Gastrocnemius medialis (tissue), 4 donors: ENCODE measurements around the gene AUNIP. TPM values are rescaled to one million over a fixed set of nuclear protein-coding genes. Genes with fewer than 3 reads are reported as not detected.

Experiments used
- ATAC-seq, 2 donors: fragments of 150-250 bp; one replicate each; pipeline ENCODE4 v1.9.1; 2016
- DNase-seq, 2 donors: peaks; one replicate each; pipeline ENCODE4 v3.0.0-alpha.2; 2019
- H3K27ac ChIP-seq, 4 donors: fragments of 200-600 bp; sonication (generic); 1 replicate in 1 of 4; 2 replicates in 3 of 4; pipeline ENCODE4 v1.5.1; 2016 to 2018; ENCODE audit warnings: mild to moderate bottlenecking in 2 of 4, moderate library complexity in 1 of 4
- H3K27me3 ChIP-seq, 3 donors: fragments of 200-600 bp; sonication (generic) in 2 of 3; 1 replicate in 1 of 3; 2 replicates in 2 of 3; pipeline versions ENCODE4 v1.5.1 to v1.6.0; 2016 to 2019; ENCODE audit warnings: mild to moderate bottlenecking in 1 of 3, moderate library complexity in 1 of 3
- H3K36me3 ChIP-seq, 2 donors: fragments of 200-600 bp; sonication (generic) in 1 of 2; one replicate each; pipeline ENCODE4 v1.5.1; 2017 to 2018
- H3K4me1 ChIP-seq, 2 donors: fragments of 200-600 bp; sonication (generic) in 1 of 2; one replicate each; pipeline ENCODE4 v1.5.1; 2016 to 2017; ENCODE audit warnings: mild to moderate bottlenecking in 2 of 2
- H3K4me3 ChIP-seq, 4 donors: fragments of 200-600 bp; sonication (generic) in 3 of 4; 1 replicate in 1 of 4; 2 replicates in 3 of 4; pipeline ENCODE4 v1.5.1; 2016 to 2019; ENCODE audit warnings: mild to moderate bottlenecking in 2 of 4
- H3K9me3 ChIP-seq, 3 donors: fragments of 200-600 bp; sonication (generic) in 2 of 3; 1 replicate in 1 of 3; 2 replicates in 2 of 3; pipeline ENCODE4 v1.5.1; 2016 to 2019
- CTCF ChIP-seq, 5 experiments: fragments of 450-650 bp in 3 of 5; fragments of 200-600 bp in 2 of 5; sonication (generic) in 2 of 5; IDR thresholded peaks in 4 of 5; conservative IDR thresholded peaks in 1 of 5; 1 replicate in 4 of 5; 2 replicates in 1 of 5; pipeline ENCODE4 v1.5.1; 2016 to 2019; ENCODE audit warnings: antibody characterized with exemption in 5 of 5, mild to moderate bottlenecking in 3 of 5, moderate library complexity in 3 of 5
- POLR2A ChIP-seq, 2 donors: fragments of 450-650 bp; IDR thresholded peaks; one replicate each; pipeline ENCODE4 v1.6.1; 2017; ENCODE audit warnings: antibody characterized with exemption in 2 of 2, mild to moderate bottlenecking in 2 of 2, moderate library complexity in 2 of 2
- in situ Hi-C, 4 donors: fragments of 200-750 bp; cut with MboI; loops; one replicate each; pipeline versions ENCODE4 v1.15.0 to v1.8.0; 2017; ENCODE audit warnings: low sequenced_read_pairs in 4 of 4
- intact Hi-C: fragments of 100-400 bp; cut with DNase I; formaldehyde crosslinking; loops from one replicate; pipeline ENCODE4 v1.15.1; 2023; ENCODE audit warnings: low total_unique reads
- total RNA-seq, 4 donors: library from RNA; depleted of rRNA; stranded (reverse); fragments of >200 nt; gene quantifications; one replicate each; pipeline versions ENCODE4 v1.1.0 to v1.2.3, GENCODE V29; 2016

AUNIP gene
- total RNA-seq, 4 donors from 2014 or later, result not detected

- no peak for DNase-seq
- H3K9me3 ChIP-seq, result no peaks in the 10 kb centered on the region
- no peaks in the 10 kb centered on the region for H3K27me3 ChIP-seq
- no peak for ATAC-seq
- in situ Hi-C loops, result loop anchor here in 2 of 4 donors (25.0 kb wide), 2 partner anchors 259 to 284 kb away; partner anchors contain the start of genes C1orf232 (in 1 of the 2), FAM110D (in 1 of the 2), ZNF593 (in 1 of the 2) and ZNF593OS (in 1 of the 2)
- TF ChIP-seq CTCF (IDR thresholded peaks at IDR 0.05 in 4 of 5, conservative IDR thresholded peaks at IDR 0.05 in 1 of 5), result no peak
- no peak for TF ChIP-seq POLR2A (IDR thresholded peaks at IDR 0.05)
- H3K4me3 ChIP-seq, result no peak overlapping the region
- no peaks in the 10 kb centered on the region for H3K36me3 ChIP-seq
- intact Hi-C loops, result no loop called here
- H3K27ac ChIP-seq, result no peak overlapping the region
- H3K4me1 ChIP-seq, result peaks cover 4 to 6% of the 10 kb centered on the region in 2 donors
These were observed 19.4 kb upstream of the AUNIP start for GRCh38 chr1:25878690-25879089.

GRCh38 chr1:25877155-25877554, 17.9 kb upstream of the AUNIP start:
- intact Hi-C loops, result no loop called here
- no peaks in the 10 kb centered on the region for H3K27me3 ChIP-seq
- TF ChIP-seq CTCF (IDR thresholded peaks at IDR 0.05 in 4 of 5, conservative IDR thresholded peaks at IDR 0.05 in 1 of 5) (no peak), POLR2A (IDR thresholded peaks at IDR 0.05) (no peak)
- no peak overlapping the region for H3K27ac ChIP-seq
- DNase-seq (no peak), ATAC-seq (no peak)
- in situ Hi-C loops, result loop anchor here in 2 of 4 donors (25.0 kb wide), 2 partner anchors 260 to 285 kb away; partner anchors contain the start of genes C1orf232 (in 1 of the 2), FAM110D (in 1 of the 2), ZNF593 (in 1 of the 2) and ZNF593OS (in 1 of the 2)
- H3K36me3 ChIP-seq, result no peaks in the 10 kb centered on the region
- H3K9me3 ChIP-seq, result no peaks in the 10 kb centered on the region
- H3K4me3 ChIP-seq, result no peak overlapping the region
- H3K4me1 ChIP-seq, result peaks cover 4 to 6% of the 10 kb centered on the region in 2 donors

- H3K27ac ChIP-seq, result no peak overlapping the region
- no peak for DNase-seq
- no peaks in the 10 kb centered on the region for H3K9me3 ChIP-seq
- ATAC-seq, result no peak
- intact Hi-C loops (no loop called here), in situ Hi-C loops (loop anchor here in 2 of 4 donors (25.0 kb wide), 2 partner anchors 261 to 286 kb away; partner anchors contain the start of genes C1orf232 (in 1 of the 2), FAM110D (in 1 of the 2), ZNF593 (in 1 of the 2) and ZNF593OS (in 1 of the 2))
- no peak for TF ChIP-seq POLR2A (IDR thresholded peaks at IDR 0.05)
- TF ChIP-seq CTCF (IDR thresholded peaks at IDR 0.05 in 4 of 5, conservative IDR thresholded peaks at IDR 0.05 in 1 of 5), result no peak
- no peaks in the 10 kb centered on the region for H3K36me3 ChIP-seq
- no peaks in the 10 kb centered on the region for H3K27me3 ChIP-seq
- H3K4me3 ChIP-seq, result no peak overlapping the region
- H3K4me1 ChIP-seq, result peaks cover 4 to 6% of the 10 kb centered on the region in 2 donors
These were observed 17.4 kb upstream of the AUNIP start for GRCh38 chr1:25876693-25877077.

GRCh38 chr1:25875856-25876692, 16.8 kb upstream of the AUNIP start:
- Histone ChIP-seq H3K27ac (peak overlapping the region; percentile 43 to 73 (median 58)), H3K36me3 (no peaks in the 10 kb centered on the region), H3K9me3 (no peaks in the 10 kb centered on the region), H3K4me1 (peaks cover 6% of the 10 kb centered on the region in 2 donors), H3K27me3 (no peaks in the 10 kb centered on the region), H3K4me3 (peak overlapping the region; percentile 64 to 78 (median 71))
- no peak for TF ChIP-seq CTCF (IDR thresholded peaks at IDR 0.05 in 4 of 5, conservative IDR thresholded peaks at IDR 0.05 in 1 of 5)
- TF ChIP-seq POLR2A (IDR thresholded peaks at IDR 0.05), result no peak
- intact Hi-C loops (no loop called here), in situ Hi-C loops (loop anchor here in 2 of 4 donors (25.0 kb wide), 2 partner anchors 261 to 286 kb away; partner anchors contain the start of genes C1orf232 (in 1 of the 2), FAM110D (in 1 of the 2), ZNF593 (in 1 of the 2) and ZNF593OS (in 1 of the 2))
- peak in 1 of 2 donors; percentile 6 for DNase-seq
- peak in 1 of 2 donors; percentile 28 for ATAC-seq
